Thoracic aorta (tissue), 2 donors: ENCODE data around the gene TM9SF3. TPM values are rescaled to one million over a fixed set of nuclear protein-coding genes. Genes with fewer than 3 reads are reported as not detected.

ENCODE experiments used
- ATAC-seq: fragments of 150-250 bp; one replicate; pipeline ENCODE4 v1.8.0; 2017; ENCODE audit warnings: low read depth; ENCODE audit not compliant: insufficient number of reproducible peaks, low FRiP score
- DNase-seq: peaks from one replicate; pipeline ENCODE4 v3.0.0-alpha.2; 2020; ENCODE audit warnings: low spot score
- H3K27ac ChIP-seq, 2 donors: fragments of 200-600 bp; sonication (generic); 1 replicate in 1 of 2; 2 replicates in 1 of 2; pipeline ENCODE4 v1.5.1; 2016; ENCODE audit warnings: mild to moderate bottlenecking in 2 of 2, moderate library complexity in 2 of 2
- H3K27me3 ChIP-seq: fragments of 200-600 bp; sonication (generic); replicated peaks from 2 replicates; pipeline ENCODE4 v1.6.0; 2016; ENCODE audit warnings: mild to moderate bottlenecking; ENCODE audit not compliant: insufficient read depth
- H3K36me3 ChIP-seq: fragments of 200-600 bp; sonication (generic); one replicate; pipeline ENCODE4 v1.5.1; 2016
- H3K4me1 ChIP-seq, 2 donors: fragments of 200-600 bp; sonication (generic); 1 replicate in 1 of 2; 2 replicates in 1 of 2; pipeline versions ENCODE4 v1.5.1 to v1.6.0; 2016; ENCODE audit warnings: low read depth in 2 of 2, mild to moderate bottlenecking in 1 of 2; ENCODE audit not compliant: control insufficient read depth in 1 of 2
- H3K4me3 ChIP-seq: fragments of 200-600 bp; sonication (generic); 2 replicates; pipeline ENCODE4 v1.5.1; 2016; ENCODE audit warnings: mild to moderate bottlenecking
- H3K9me3 ChIP-seq: fragments of 200-600 bp; sonication (generic); 2 replicates; pipeline ENCODE4 v1.5.1; 2016
- total RNA-seq, 2 donors: library from RNA; depleted of rRNA; stranded (reverse); fragments of >200 nt; gene quantifications; one replicate each; pipeline versions ENCODE4 v1.1.0 to v1.2.3, GENCODE V29; 2016
- TF ChIP-seq, protein P1 (sequence below): fragments of 200-600 bp; sonication (generic); IDR thresholded peaks from one replicate; pipeline ENCODE4 v1.5.1; 2019; ENCODE audit warnings: antibody characterized with exemption

TM9SF3 gene
- total RNA-seq, 2 donors from 2014 or later: 68.9 to 125 TPM

GRCh38 chr10:96524741-96525140 is 62.1 kb downstream of the TM9SF3 start:
- no peak for DNase-seq
- TF ChIP-seq, protein P1, sequence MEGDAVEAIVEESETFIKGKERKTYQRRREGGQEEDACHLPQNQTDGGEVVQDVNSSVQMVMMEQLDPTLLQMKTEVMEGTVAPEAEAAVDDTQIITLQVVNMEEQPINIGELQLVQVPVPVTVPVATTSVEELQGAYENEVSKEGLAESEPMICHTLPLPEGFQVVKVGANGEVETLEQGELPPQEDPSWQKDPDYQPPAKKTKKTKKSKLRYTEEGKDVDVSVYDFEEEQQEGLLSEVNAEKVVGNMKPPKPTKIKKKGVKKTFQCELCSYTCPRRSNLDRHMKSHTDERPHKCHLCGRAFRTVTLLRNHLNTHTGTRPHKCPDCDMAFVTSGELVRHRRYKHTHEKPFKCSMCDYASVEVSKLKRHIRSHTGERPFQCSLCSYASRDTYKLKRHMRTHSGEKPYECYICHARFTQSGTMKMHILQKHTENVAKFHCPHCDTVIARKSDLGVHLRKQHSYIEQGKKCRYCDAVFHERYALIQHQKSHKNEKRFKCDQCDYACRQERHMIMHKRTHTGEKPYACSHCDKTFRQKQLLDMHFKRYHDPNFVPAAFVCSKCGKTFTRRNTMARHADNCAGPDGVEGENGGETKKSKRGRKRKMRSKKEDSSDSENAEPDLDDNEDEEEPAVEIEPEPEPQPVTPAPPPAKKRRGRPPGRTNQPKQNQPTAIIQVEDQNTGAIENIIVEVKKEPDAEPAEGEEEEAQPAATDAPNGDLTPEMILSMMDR: no peak
- H3K4me1 ChIP-seq: no peaks in the 10 kb centered on the region
- no peak overlapping the region for H3K4me3 ChIP-seq
- H3K27ac ChIP-seq: no peak overlapping the region
- H3K9me3 ChIP-seq: no peaks in the 10 kb centered on the region
- H3K27me3 ChIP-seq: no peaks in the 10 kb centered on the region
- H3K36me3 ChIP-seq: peaks cover 22% of the 10 kb centered on the region
- ATAC-seq: no peak

GRCh38 chr10:96517284-96517683 is 69.5 kb downstream of the TM9SF3 start:
- TF ChIP-seq, protein P1: no peak
- no peaks in the 10 kb centered on the region for H3K9me3 ChIP-seq
- H3K4me3 ChIP-seq: no peak overlapping the region
- no peaks in the 10 kb centered on the region for H3K27me3 ChIP-seq
- H3K36me3 ChIP-seq: peaks cover 5% of the 10 kb centered on the region
- H3K4me1 ChIP-seq: peaks cover 14 to 21% of the 10 kb centered on the region in 2 donors
- ATAC-seq (no peak), DNase-seq (no peak)
- H3K27ac ChIP-seq: no peak overlapping the region

GRCh38 chr10:96516337-96516736 is 70.5 kb downstream of the TM9SF3 start:
- TF ChIP-seq, protein P1: no peak
- Histone ChIP-seq H3K4me1 (peaks cover 16 to 22% of the 10 kb centered on the region in 2 donors), H3K27me3 (no peaks in the 10 kb centered on the region), H3K9me3 (no peaks in the 10 kb centered on the region), H3K27ac (no peak overlapping the region), H3K36me3 (no peaks in the 10 kb centered on the region), H3K4me3 (no peak overlapping the region)
- no peak for ATAC-seq
- no peak for DNase-seq

DNA sequence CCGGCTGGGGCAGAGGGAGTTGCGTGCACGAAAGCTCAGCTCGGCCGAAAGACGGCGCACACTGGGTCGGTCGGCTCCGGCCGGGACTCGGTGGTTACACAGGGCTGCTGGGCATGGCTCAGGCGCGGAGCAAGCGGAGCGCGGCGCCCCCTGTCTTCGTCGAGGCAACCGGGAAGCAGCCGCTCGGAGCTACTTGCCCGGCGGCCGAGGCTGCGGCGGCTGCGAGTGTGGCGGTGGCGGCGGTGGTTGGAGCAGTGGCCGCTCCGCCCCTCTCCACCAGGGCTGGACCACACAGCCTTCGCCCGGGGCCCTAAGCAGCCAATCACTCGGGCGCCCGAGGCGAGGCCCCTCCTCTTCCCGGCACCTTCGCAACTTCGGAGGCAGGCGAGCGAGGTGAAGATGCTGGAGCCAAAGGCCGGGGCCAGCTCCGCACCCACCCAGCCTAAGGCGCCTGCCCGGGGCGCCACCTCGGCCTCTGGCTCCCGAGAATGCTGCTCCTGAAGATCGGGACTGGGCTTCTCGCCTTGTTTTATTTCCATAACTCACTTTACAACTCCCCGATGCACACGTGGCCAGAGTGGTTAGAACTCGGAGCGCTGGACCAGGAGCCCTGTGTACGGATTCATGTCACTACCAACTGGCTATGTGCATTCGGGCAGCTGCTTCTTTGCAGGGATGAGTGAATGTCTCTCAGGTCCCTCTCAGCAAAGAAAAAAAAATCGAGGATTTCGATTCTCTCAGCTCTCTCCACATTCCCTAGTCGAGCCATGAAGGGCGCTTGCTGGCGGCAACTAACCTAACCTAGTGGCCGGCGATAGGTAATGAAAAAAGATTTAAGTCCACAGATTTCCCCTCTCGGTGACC is 72.9 kb downstream of the TM9SF3 start, which contains the start of gene TLL2:
Gene TLL2, minus strand, starts transcription at position 229 of the 864 bp plus-strand sequence. CDS start 241 bp downstream, outside the sequence.
- Histone ChIP-seq H3K27me3 (no peaks in the 10 kb centered on the region), H3K4me1 (peaks cover 16 to 22% of the 10 kb centered on the region in 2 donors), H3K36me3 (no peaks in the 10 kb centered on the region), H3K9me3 (no peaks in the 10 kb centered on the region), H3K4me3 (peak within 1 kb of the TSS; percentile 75), H3K27ac (peak within 1 kb of the TSS; percentile 19 to 21)
- ATAC-seq (peak; percentile 74), DNase-seq (peak; percentile 45)
- TF ChIP-seq, protein P1: peak; percentile 48

GRCh38 chr10:96513305-96513697 is 73.5 kb downstream of the TM9SF3 start:
- no peaks in the 10 kb centered on the region for H3K27me3 ChIP-seq
- DNase-seq (no peak), ATAC-seq (no peak)
- TF ChIP-seq, protein P1: no peak
- H3K9me3 ChIP-seq: no peaks in the 10 kb centered on the region
- H3K4me1 ChIP-seq: peaks cover 16 to 22% of the 10 kb centered on the region in 2 donors
- no peak overlapping the region for H3K27ac ChIP-seq
- peak overlapping the region; percentile 75 for H3K4me3 ChIP-seq
- no peaks in the 10 kb centered on the region for H3K36me3 ChIP-seq
